ENCODE data around the gene EIF4ENIF1. TPM values are rescaled to one million over a fixed set of nuclear protein-coding genes. Genes with fewer than 3 reads are reported as not detected.
A peak's percentile ranks its signal among the peaks of the same experiment; 100 is the strongest.
"Not testable (repeated sequence)": the region's sequence is repeated elsewhere in the genome, so short reads cannot be mapped to it uniquely, and the experiment has no call there.

The EIF4ENIF1 gene
- total and polyA plus RNA-seq, 2 donors, result 12.1 to 12.3 TPM

GRCh38 chr22:31496735-31497146 is 7.1 kb upstream of the EIF4ENIF1 start:
- DNase-seq (ENCODE audit: low read depth in 6 of 9, low spot score in 9 of 9), result peak in 5 of 9 donors; percentile 28 to 37 (median 34)
- peak overlapping the region; percentile 87 to 97 for H3K27ac ChIP-seq (ENCODE audit: low read depth in 1 of 2, low read length in 1 of 2)
- H3K4me3 ChIP-seq (ENCODE audit: low read length in 2 of 2), result peak overlapping the region; percentile 60 to 62
- WGBS, result under 1% methylated on average over 30 of the region's 30 CpGs
- peaks cover 6 to 16% of the 10 kb centered on the region in 2 donors for H3K4me1 ChIP-seq (ENCODE audit: control insufficient read depth in 2 of 2, insufficient read depth in 2 of 2, low read length in 2 of 2)
- H3K36me3 ChIP-seq (ENCODE audit: control insufficient read depth in 2 of 2, insufficient read depth in 2 of 2, low read length in 1 of 2), result peaks cover 2 to 5% of the 10 kb centered on the region in 2 donors
- H3K9me3 ChIP-seq (ENCODE audit: control insufficient read depth in 2 of 2, insufficient read depth in 1 of 2, low read length in 1 of 2), result no peaks in the 10 kb centered on the region
- no peaks in the 10 kb centered on the region for H3K27me3 ChIP-seq (ENCODE audit: control insufficient read depth in 2 of 2, insufficient read depth in 1 of 2, low read length in 1 of 2)

- under 1% methylated on average over 70 of the region's 70 CpGs for WGBS
- peaks cover 0 to 4% of the 10 kb centered on the region in 2 donors for H3K36me3 ChIP-seq (ENCODE audit: control insufficient read depth in 2 of 2, insufficient read depth in 2 of 2, low read length in 1 of 2)
- peak; percentile 83 to 96 (median 92) for DNase-seq (ENCODE audit: low read depth in 6 of 9, low spot score in 9 of 9)
- H3K9me3 ChIP-seq (ENCODE audit: control insufficient read depth in 2 of 2, insufficient read depth in 1 of 2, low read length in 1 of 2), result no peaks in the 10 kb centered on the region
- H3K27me3 ChIP-seq (ENCODE audit: control insufficient read depth in 2 of 2, insufficient read depth in 1 of 2, low read length in 1 of 2), result no peaks in the 10 kb centered on the region
- peaks cover 6 to 22% of the 10 kb centered on the region in 2 donors for H3K4me1 ChIP-seq (ENCODE audit: control insufficient read depth in 2 of 2, insufficient read depth in 2 of 2, low read length in 2 of 2)
- peak within 1 kb of the TSS; percentile 60 to 62 for H3K4me3 ChIP-seq (ENCODE audit: low read length in 2 of 2)
- peak within 1 kb of the TSS; percentile 87 to 97 for H3K27ac ChIP-seq (ENCODE audit: low read depth in 1 of 2, low read length in 1 of 2)
Measured at GRCh38 chr22:31496007-31496734, 6.5 kb upstream of the EIF4ENIF1 start, which contains the start of gene SFI1. TSS of gene SFI1 (plus strand) at chr22:31496536. CDS start at chr22:31508285, 11,749 bp downstream.

GRCh38 chr22:31495343-31495742 is 5.7 kb upstream of the EIF4ENIF1 start:
- Histone ChIP-seq H3K4me3 (ENCODE audit: low read length in 2 of 2) (peak overlapping the region; percentile 60 to 62), H3K4me1 (ENCODE audit: control insufficient read depth in 2 of 2, insufficient read depth in 2 of 2, low read length in 2 of 2) (peaks cover 12 to 30% of the 10 kb centered on the region in 2 donors), H3K27ac (ENCODE audit: low read depth in 1 of 2, low read length in 1 of 2) (peak overlapping the region in 1 of 2 donors; percentile 97), H3K27me3 (ENCODE audit: control insufficient read depth in 2 of 2, insufficient read depth in 1 of 2, low read length in 1 of 2) (no peaks in the 10 kb centered on the region), H3K9me3 (ENCODE audit: control insufficient read depth in 2 of 2, insufficient read depth in 1 of 2, low read length in 1 of 2) (no peaks in the 10 kb centered on the region), H3K36me3 (ENCODE audit: control insufficient read depth in 2 of 2, insufficient read depth in 2 of 2, low read length in 1 of 2) (peaks cover 0 to 4% of the 10 kb centered on the region in 2 donors)
- DNase-seq (ENCODE audit: low read depth in 6 of 9, low spot score in 9 of 9), result no peak
- WGBS, result 82% methylated on average over 15 of the region's 15 CpGs

GRCh38 chr22:31493355-31493754 is 3.7 kb upstream of the EIF4ENIF1 start:
- not testable (repeated sequence) for H3K9me3 ChIP-seq (ENCODE audit: control insufficient read depth in 2 of 2, insufficient read depth in 1 of 2, low read length in 1 of 2); DNase-seq (ENCODE audit: low read depth in 6 of 9, low spot score in 9 of 9); H3K4me3 ChIP-seq (ENCODE audit: low read length in 2 of 2); H3K27me3 ChIP-seq (ENCODE audit: control insufficient read depth in 2 of 2, insufficient read depth in 1 of 2, low read length in 1 of 2); H3K27ac ChIP-seq (ENCODE audit: low read depth in 1 of 2, low read length in 1 of 2); H3K36me3 ChIP-seq (ENCODE audit: control insufficient read depth in 2 of 2, insufficient read depth in 2 of 2, low read length in 1 of 2)
- H3K4me1 ChIP-seq (ENCODE audit: control insufficient read depth in 2 of 2, insufficient read depth in 2 of 2, low read length in 2 of 2), result peaks cover 16 to 32% of the 10 kb centered on the region in 2 donors
- WGBS, result 97% methylated on average over 5 of the region's 5 CpGs

GRCh38 chr22:31492151-31492550 is 2.5 kb upstream of the EIF4ENIF1 start:
- H3K36me3 ChIP-seq (ENCODE audit: control insufficient read depth in 2 of 2, insufficient read depth in 2 of 2, low read length in 1 of 2), result peaks cover 0 to 12% of the 10 kb centered on the region in 2 donors
- peaks cover 9 to 28% of the 10 kb centered on the region in 2 donors for H3K4me1 ChIP-seq (ENCODE audit: control insufficient read depth in 2 of 2, insufficient read depth in 2 of 2, low read length in 2 of 2)
- no peak for DNase-seq (ENCODE audit: low read depth in 6 of 9, low spot score in 9 of 9)
- H3K27ac ChIP-seq (ENCODE audit: low read depth in 1 of 2, low read length in 1 of 2), result no peak overlapping the region
- no peaks in the 10 kb centered on the region for H3K9me3 ChIP-seq (ENCODE audit: control insufficient read depth in 2 of 2, insufficient read depth in 1 of 2, low read length in 1 of 2)
- WGBS, result 96% methylated on average over 3 of the region's 3 CpGs
- no peaks in the 10 kb centered on the region for H3K27me3 ChIP-seq (ENCODE audit: control insufficient read depth in 2 of 2, insufficient read depth in 1 of 2, low read length in 1 of 2)
- H3K4me3 ChIP-seq (ENCODE audit: low read length in 2 of 2), result no peak overlapping the region

GRCh38 chr22:31491218-31491962 is 1.7 kb upstream of the EIF4ENIF1 start:
- H3K27me3 ChIP-seq (ENCODE audit: control insufficient read depth in 2 of 2, insufficient read depth in 1 of 2, low read length in 1 of 2), result no peaks in the 10 kb centered on the region
- H3K27ac ChIP-seq (ENCODE audit: low read depth in 1 of 2, low read length in 1 of 2), result peak overlapping the region in 1 of 2 donors; percentile 96
- no peak overlapping the region for H3K4me3 ChIP-seq (ENCODE audit: low read length in 2 of 2)
- peaks cover 0 to 12% of the 10 kb centered on the region in 2 donors for H3K36me3 ChIP-seq (ENCODE audit: control insufficient read depth in 2 of 2, insufficient read depth in 2 of 2, low read length in 1 of 2)
- WGBS, result 93% methylated on average over 8 of the region's 8 CpGs
- H3K9me3 ChIP-seq (ENCODE audit: control insufficient read depth in 2 of 2, insufficient read depth in 1 of 2, low read length in 1 of 2), result no peaks in the 10 kb centered on the region
- H3K4me1 ChIP-seq (ENCODE audit: control insufficient read depth in 2 of 2, insufficient read depth in 2 of 2, low read length in 2 of 2), result peaks cover 9 to 27% of the 10 kb centered on the region in 2 donors
- DNase-seq (ENCODE audit: low read depth in 6 of 9, low spot score in 9 of 9), result peak in 1 of 9 donors; percentile 7

GRCh38 chr22:31490496-31490925 is 869 bp upstream of the EIF4ENIF1 start:
- H3K4me3 ChIP-seq (ENCODE audit: low read length in 2 of 2), result peak overlapping the region; percentile 56 to 91
- under 1% methylated on average over 15 of the region's 15 CpGs for WGBS
- H3K27ac ChIP-seq (ENCODE audit: low read depth in 1 of 2, low read length in 1 of 2), result peak overlapping the region; percentile 96
- H3K9me3 ChIP-seq (ENCODE audit: control insufficient read depth in 2 of 2, insufficient read depth in 1 of 2, low read length in 1 of 2), result no peaks in the 10 kb centered on the region
- H3K36me3 ChIP-seq (ENCODE audit: control insufficient read depth in 2 of 2, insufficient read depth in 2 of 2, low read length in 1 of 2), result peaks cover 0 to 12% of the 10 kb centered on the region in 2 donors
- H3K4me1 ChIP-seq (ENCODE audit: control insufficient read depth in 2 of 2, insufficient read depth in 2 of 2, low read length in 2 of 2), result peaks cover 9 to 26% of the 10 kb centered on the region in 2 donors
- no peaks in the 10 kb centered on the region for H3K27me3 ChIP-seq (ENCODE audit: control insufficient read depth in 2 of 2, insufficient read depth in 1 of 2, low read length in 1 of 2)
- DNase-seq (ENCODE audit: low read depth in 6 of 9, low spot score in 9 of 9), result peak in 7 of 9 donors; percentile 36 to 83 (median 57)

- Histone ChIP-seq H3K27ac (ENCODE audit: low read depth in 1 of 2, low read length in 1 of 2) (peak overlapping the region in 1 of 2 donors; percentile 96), H3K36me3 (ENCODE audit: control insufficient read depth in 2 of 2, insufficient read depth in 2 of 2, low read length in 1 of 2) (peaks cover 4 to 22% of the 10 kb centered on the region in 2 donors), H3K9me3 (ENCODE audit: control insufficient read depth in 2 of 2, insufficient read depth in 1 of 2, low read length in 1 of 2) (no peaks in the 10 kb centered on the region), H3K4me1 (ENCODE audit: control insufficient read depth in 2 of 2, insufficient read depth in 2 of 2, low read length in 2 of 2) (peaks cover 9 to 17% of the 10 kb centered on the region in 2 donors), H3K27me3 (ENCODE audit: control insufficient read depth in 2 of 2, insufficient read depth in 1 of 2, low read length in 1 of 2) (no peaks in the 10 kb centered on the region), H3K4me3 (ENCODE audit: low read length in 2 of 2) (peak overlapping the region; percentile 56 to 91)
- DNase-seq (ENCODE audit: low read depth in 6 of 9, low spot score in 9 of 9), result peak in 3 of 9 donors; percentile 5 to 33 (median 6)
- 1% methylated on average over 61 of the region's 61 CpGs for WGBS
Measured at GRCh38 chr22:31488988-31489617, 539 bp downstream of the EIF4ENIF1 start.
